Chondrocyte (in vitro differentiated cells): ENCODE measurements around the gene CDK14. TPM values are rescaled to one million over a fixed set of nuclear protein-coding genes. Genes with fewer than 3 reads are reported as not detected.
A peak's percentile ranks its signal among the peaks of the same experiment; 100 is the strongest.

Source experiments
- DNase-seq: peaks from one replicate; pipeline ENCODE4 v3.0.0; 2021; ENCODE audit warnings: mixed read lengths, low spot score
- H3K27ac Mint-ChIP-seq: one replicate; pipeline ENCODE4 v1.8.0; 2021; ENCODE audit warnings: mild to moderate bottlenecking, moderate library complexity, mixed read lengths; ENCODE audit not compliant: unreplicated experiment
- H3K27me3 Mint-ChIP-seq: 2 replicates; pipeline ENCODE4 v1.8.0; 2021; ENCODE audit warnings: low read depth, mixed read lengths
- H3K36me3 Mint-ChIP-seq: 2 replicates; pipeline ENCODE4 v1.8.0; 2021; ENCODE audit warnings: low read depth, mixed read lengths
- H3K4me1 Mint-ChIP-seq: 2 replicates; pipeline ENCODE4 v1.8.0; 2021; ENCODE audit warnings: low read depth, mild to moderate bottlenecking, mixed read lengths
- H3K4me3 Mint-ChIP-seq: one replicate; pipeline ENCODE4 v1.8.0; 2021; ENCODE audit warnings: mild to moderate bottlenecking, moderate library complexity, mixed read lengths; ENCODE audit not compliant: unreplicated experiment
- H3K9me3 Mint-ChIP-seq: 2 replicates; pipeline ENCODE4 v1.8.0; 2021; ENCODE audit warnings: low read depth, mixed read lengths
- total RNA-seq: library from RNA; stranded (reverse); gene quantifications from 3 replicates; pipeline ENCODE4 v1.2.1, GENCODE V29; 2021
- TF ChIP-seq, protein P1 (sequence below): fragments of 200-600 bp; sonication (generic); IDR thresholded peaks from 2 replicates; pipeline ENCODE4 v1.5.0; 2021; ENCODE audit warnings: antibody characterized with exemption, mild to moderate bottlenecking, moderate library complexity

CDK14 gene
- total RNA-seq, 1 donor from 2014 or later: 61.4 TPM

DNA sequence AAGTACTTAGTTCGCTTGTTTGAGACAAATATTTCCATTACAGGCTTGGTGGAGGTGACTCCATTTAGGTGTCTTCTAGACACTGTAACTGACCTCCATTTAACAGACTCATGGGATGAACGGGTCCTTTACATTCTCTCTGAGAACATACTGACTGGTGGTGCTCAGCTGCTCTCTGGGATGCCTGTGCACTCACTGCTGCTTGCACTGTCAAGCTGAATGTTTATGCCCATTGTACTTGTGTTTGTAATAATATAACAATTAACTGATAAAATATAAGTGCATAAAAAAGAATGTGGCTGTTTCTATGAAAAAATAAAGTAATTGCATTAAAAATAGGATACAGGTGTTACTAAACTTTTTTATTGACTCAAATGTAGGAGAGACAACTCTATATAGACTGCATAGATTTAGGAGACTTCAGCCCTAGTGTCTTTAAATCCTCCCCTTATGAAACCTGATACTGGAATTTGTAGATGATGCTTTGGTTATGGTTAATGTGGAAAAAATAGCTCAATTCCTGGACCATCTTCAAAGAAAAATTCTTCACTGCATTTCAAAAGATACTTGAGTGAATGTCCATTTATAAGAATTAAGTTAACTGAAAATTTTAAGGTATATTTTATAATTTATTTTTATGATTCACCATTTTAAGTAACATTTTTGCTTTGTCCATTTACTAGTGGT is 85.4 kb downstream of the CDK14 start:
- DNase-seq: no peak
- TF ChIP-seq, protein P1, sequence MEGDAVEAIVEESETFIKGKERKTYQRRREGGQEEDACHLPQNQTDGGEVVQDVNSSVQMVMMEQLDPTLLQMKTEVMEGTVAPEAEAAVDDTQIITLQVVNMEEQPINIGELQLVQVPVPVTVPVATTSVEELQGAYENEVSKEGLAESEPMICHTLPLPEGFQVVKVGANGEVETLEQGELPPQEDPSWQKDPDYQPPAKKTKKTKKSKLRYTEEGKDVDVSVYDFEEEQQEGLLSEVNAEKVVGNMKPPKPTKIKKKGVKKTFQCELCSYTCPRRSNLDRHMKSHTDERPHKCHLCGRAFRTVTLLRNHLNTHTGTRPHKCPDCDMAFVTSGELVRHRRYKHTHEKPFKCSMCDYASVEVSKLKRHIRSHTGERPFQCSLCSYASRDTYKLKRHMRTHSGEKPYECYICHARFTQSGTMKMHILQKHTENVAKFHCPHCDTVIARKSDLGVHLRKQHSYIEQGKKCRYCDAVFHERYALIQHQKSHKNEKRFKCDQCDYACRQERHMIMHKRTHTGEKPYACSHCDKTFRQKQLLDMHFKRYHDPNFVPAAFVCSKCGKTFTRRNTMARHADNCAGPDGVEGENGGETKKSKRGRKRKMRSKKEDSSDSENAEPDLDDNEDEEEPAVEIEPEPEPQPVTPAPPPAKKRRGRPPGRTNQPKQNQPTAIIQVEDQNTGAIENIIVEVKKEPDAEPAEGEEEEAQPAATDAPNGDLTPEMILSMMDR: no peak
- Mint-ChIP-seq H3K9me3 (no peaks in the 10 kb centered on the region), H3K4me3 (no peak overlapping the region), H3K36me3 (no peaks in the 10 kb centered on the region), H3K27me3 (no peaks in the 10 kb centered on the region), H3K27ac (no peak overlapping the region), H3K4me1 (peaks cover 59% of the 10 kb centered on the region)

DNA sequence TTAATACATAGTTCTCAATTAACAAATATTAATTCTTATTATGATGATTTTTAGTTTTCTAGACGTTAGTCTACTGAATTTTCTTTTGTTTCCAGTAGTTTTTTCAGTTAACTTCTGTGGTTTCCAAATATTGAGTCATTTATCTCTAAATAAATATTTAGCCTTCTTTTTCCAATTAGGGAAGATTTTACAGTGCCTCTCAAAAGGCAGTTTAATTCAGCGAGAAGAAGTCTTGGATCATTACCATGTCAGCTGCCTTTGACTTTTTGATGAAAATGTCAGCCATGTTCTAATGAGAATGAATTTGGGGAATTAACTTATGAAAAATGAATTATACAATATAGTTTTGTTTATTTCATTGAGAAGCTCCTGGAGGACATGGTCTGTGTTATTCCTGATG is 90.0 kb downstream of the CDK14 start:
- no peak overlapping the region for H3K27ac Mint-ChIP-seq
- no peaks in the 10 kb centered on the region for H3K27me3 Mint-ChIP-seq
- TF ChIP-seq, protein P1: no peak
- H3K36me3 Mint-ChIP-seq: no peaks in the 10 kb centered on the region
- peaks cover 56% of the 10 kb centered on the region for H3K4me1 Mint-ChIP-seq
- DNase-seq: no peak
- H3K9me3 Mint-ChIP-seq: no peaks in the 10 kb centered on the region
- H3K4me3 Mint-ChIP-seq: no peak overlapping the region

DNA sequence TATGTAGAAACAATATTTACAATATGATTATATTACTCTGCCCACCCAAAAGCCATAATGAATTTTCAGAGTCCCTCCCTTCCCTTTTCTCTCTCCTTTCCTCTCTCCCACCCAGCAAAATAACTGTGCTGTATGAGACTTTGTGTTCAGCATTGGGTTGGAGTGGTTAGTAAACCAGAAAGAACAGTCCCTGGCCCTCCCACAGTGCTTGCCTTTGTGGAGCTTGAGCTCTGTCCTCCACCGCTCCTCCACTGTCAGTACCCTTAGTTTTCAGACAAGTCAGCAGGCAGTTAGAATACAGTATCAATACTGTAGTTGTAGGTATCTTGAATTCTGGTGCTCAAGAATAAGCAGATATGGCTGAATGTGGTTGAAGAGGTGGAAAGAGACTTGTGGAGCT is 92.7 kb downstream of the CDK14 start:
- Mint-ChIP-seq H3K4me3 (no peak overlapping the region), H3K36me3 (no peaks in the 10 kb centered on the region), H3K4me1 (peaks cover 63% of the 10 kb centered on the region), H3K9me3 (no peaks in the 10 kb centered on the region), H3K27ac (peak overlapping the region; percentile 63), H3K27me3 (no peaks in the 10 kb centered on the region)
- no peak for DNase-seq
- TF ChIP-seq, protein P1: no peak

DNA sequence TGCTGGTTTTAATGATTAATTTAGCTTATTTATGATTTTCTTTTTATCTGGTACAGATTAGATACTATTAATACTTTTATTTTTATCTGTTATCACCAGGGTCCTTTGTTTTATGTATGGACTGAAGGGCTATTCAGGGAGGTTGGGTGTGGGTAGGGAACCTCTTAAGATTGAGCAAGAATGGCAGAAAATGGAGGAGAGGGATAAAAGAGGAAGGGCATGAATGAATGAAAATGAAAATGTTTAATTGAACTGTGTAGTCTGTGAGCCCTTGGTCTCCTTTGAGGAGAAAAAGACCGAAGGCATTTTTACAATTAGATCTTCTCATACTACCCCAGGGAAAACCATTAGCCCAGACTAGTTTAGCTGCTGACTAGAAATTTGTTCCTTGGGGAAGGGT is 93.1 kb downstream of the CDK14 start:
- H3K36me3 Mint-ChIP-seq: no peaks in the 10 kb centered on the region
- H3K27ac Mint-ChIP-seq: no peak overlapping the region
- no peaks in the 10 kb centered on the region for H3K27me3 Mint-ChIP-seq
- H3K4me1 Mint-ChIP-seq: peaks cover 66% of the 10 kb centered on the region
- TF ChIP-seq, protein P1: no peak
- no peaks in the 10 kb centered on the region for H3K9me3 Mint-ChIP-seq
- no peak for DNase-seq
- no peak overlapping the region for H3K4me3 Mint-ChIP-seq

DNA sequence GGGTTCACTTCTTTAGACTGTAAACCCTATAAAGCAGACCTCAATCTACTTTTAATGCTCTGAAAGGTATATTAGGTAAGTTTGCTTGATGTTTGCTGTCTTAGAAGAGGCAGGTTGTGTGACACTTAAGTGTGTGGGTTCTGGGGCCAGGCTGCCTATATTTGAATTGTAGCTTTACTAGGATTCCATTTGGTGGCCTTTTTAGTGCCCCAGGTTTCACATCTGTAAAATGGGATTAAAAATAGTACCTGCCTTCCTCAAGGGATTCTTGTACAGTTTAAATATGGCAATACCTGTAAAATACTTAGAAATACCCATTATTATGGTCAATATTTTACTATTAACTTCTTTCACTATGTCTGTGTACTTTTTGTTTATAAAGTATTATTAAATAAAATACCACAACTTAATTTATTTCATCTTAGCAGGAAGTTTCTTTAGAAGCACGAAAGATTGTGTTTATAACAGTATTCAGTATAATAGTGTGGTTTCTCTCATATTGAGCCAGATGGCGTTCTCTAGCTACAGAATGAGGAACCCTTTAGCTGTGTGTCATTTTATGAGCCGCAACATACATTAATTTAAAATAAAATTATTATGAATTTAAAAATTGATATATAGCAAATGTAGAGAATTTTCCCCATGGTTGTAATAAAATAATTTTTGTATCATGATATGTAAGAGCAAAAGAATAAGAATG is 94.2 kb downstream of the CDK14 start:
- no peak overlapping the region for H3K27ac Mint-ChIP-seq
- TF ChIP-seq, protein P1: peak; percentile 47

More for the DNA sequence above, 94.2 kb downstream of the CDK14 start:
- no peak overlapping the region for H3K4me3 Mint-ChIP-seq
- H3K36me3 Mint-ChIP-seq: no peaks in the 10 kb centered on the region
- no peaks in the 10 kb centered on the region for H3K27me3 Mint-ChIP-seq
- DNase-seq: no peak
- peaks cover 71% of the 10 kb centered on the region for H3K4me1 Mint-ChIP-seq
- H3K9me3 Mint-ChIP-seq: no peaks in the 10 kb centered on the region
